ENCODE results near the gene MTRFR.

The MTRFR gene

GRCh38 chr12:123264642-123265041 is 31.4 kb downstream of the MTRFR start:
- 52% methylated on average over 6 of the region's 7 CpGs for WGBS (ENCODE audit: insufficient coverage)
- Histone ChIP-seq H3K36me3 (ENCODE audit: control insufficient read depth in 4 of 4, insufficient read depth in 4 of 4, low read length in 3 of 4) (peaks cover 24 to 63% (median 43%) of the 10 kb centered on the region in 4 experiments), H3K27me3 (replicated peaks in 2 of 5; ENCODE audit: control insufficient read depth in 4 of 5, insufficient read depth in 5 of 5, low read length in 4 of 5) (no peaks in the 10 kb centered on the region), H3K9me3 (ENCODE audit: control extremely low read depth in 1 of 5, control insufficient read depth in 4 of 5, insufficient read depth in 2 of 5, low read depth in 1 of 5, low read length in 4 of 5) (no peaks in the 10 kb centered on the region), H3K4me1 (ENCODE audit: control extremely low read depth in 1 of 4, control insufficient read depth in 4 of 4, insufficient read depth in 4 of 4, low read length in 3 of 4) (peaks cover 2 to 41% (median 30%) of the 10 kb centered on the region in 4 experiments), H3K4me3 (ENCODE audit: control insufficient read depth in 1 of 7, extremely low read depth in 1 of 7, insufficient read depth in 4 of 7, low read depth in 2 of 7, low read length in 6 of 7) (no peak overlapping the region), H3K27ac (ENCODE audit: insufficient read depth in 1 of 2, low read depth in 1 of 2, low read length in 2 of 2, poor library complexity in 1 of 2, severe bottlenecking in 2 of 2) (no peak overlapping the region)
- peak in 2 of 3 donors; percentile 58 to 61 for DNase-seq
- ChIA-PET POLR2A (no interaction called here), CTCF (interaction anchor here (0.6 to 3.3 kb wide), 9 partner anchors 8 to 353 kb away, joined by 3 to 22 read pairs (median 4); no protein-coding TSS in a partner anchor)

DNA sequence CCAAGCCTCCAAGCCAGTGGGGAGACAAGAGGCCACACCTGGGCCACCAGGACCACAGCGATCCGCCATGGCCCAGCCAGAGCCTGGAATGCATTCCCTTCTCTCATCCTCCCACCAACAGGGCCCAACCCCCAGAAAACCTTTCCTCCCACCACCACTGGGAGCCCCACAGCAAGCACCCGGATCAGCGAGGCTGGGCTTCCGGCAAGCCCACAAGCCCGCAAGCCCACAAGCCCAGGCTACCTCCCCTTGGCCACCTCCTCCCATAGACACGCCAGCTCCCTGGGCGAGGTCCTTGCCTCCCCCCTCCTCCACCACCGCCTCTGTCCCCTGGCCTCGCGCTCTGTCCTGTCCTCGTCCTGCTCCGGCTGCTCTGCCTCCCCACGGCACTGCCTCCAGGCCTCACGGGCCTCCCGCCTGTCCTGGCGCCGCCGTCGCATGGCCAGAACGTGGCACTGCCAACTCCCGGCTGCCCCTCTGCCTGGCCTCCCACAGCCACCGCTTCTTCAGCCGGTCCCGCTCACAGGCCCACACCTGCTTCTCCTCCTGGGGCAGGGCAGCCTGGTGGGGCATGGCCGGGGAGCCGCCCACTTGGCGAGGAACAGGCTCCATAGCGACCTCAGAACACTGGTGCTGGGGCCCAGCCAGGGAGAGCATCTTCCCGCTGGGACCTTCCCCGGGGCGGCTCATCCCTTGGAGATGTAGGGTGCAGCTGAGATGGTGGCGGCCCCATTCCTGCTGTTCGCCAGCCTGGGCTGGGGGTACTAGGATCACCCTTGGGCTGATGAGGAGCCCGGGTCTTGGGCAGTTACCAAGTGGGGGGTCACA is 32.8 kb downstream of the MTRFR start:
- H3K4me3 ChIP-seq (ENCODE audit: control insufficient read depth in 1 of 7, extremely low read depth in 1 of 7, insufficient read depth in 4 of 7, low read depth in 2 of 7, low read length in 6 of 7), result no peak overlapping the region
- no peaks in the 10 kb centered on the region for H3K27me3 ChIP-seq (replicated peaks in 2 of 5; ENCODE audit: control insufficient read depth in 4 of 5, insufficient read depth in 5 of 5, low read length in 4 of 5)
- POLR2A ChIA-PET, result no interaction called here
- peaks cover 16 to 50% (median 32%) of the 10 kb centered on the region in 4 experiments for H3K36me3 ChIP-seq (ENCODE audit: control insufficient read depth in 4 of 4, insufficient read depth in 4 of 4, low read length in 3 of 4)
- peaks cover 2 to 50% (median 42%) of the 10 kb centered on the region in 4 experiments for H3K4me1 ChIP-seq (ENCODE audit: control extremely low read depth in 1 of 4, control insufficient read depth in 4 of 4, insufficient read depth in 4 of 4, low read length in 3 of 4)
- 93% methylated on average over 32 of the region's 35 CpGs for whole genome bisulfite sequencing (ENCODE audit: insufficient coverage)
- CTCF ChIA-PET, result interaction anchor here (0.6 to 3.3 kb wide), 7 partner anchors 10 to 352 kb away, joined by 4 to 22 read pairs (median 7); no protein-coding TSS in a partner anchor
- no peaks in the 10 kb centered on the region for H3K9me3 ChIP-seq (ENCODE audit: control extremely low read depth in 1 of 5, control insufficient read depth in 4 of 5, insufficient read depth in 2 of 5, low read depth in 1 of 5, low read length in 4 of 5)
- H3K27ac ChIP-seq (ENCODE audit: insufficient read depth in 1 of 2, low read depth in 1 of 2, low read length in 2 of 2, poor library complexity in 1 of 2, severe bottlenecking in 2 of 2), result no peak overlapping the region
- peak in 2 of 3 donors; percentile 10 to 21 for DNase-seq

GRCh38 chr12:123266679-123267277 is 33.5 kb downstream of the MTRFR start:
- Histone ChIP-seq H3K27me3 (replicated peaks in 2 of 5; ENCODE audit: control insufficient read depth in 4 of 5, insufficient read depth in 5 of 5, low read length in 4 of 5) (no peaks in the 10 kb centered on the region), H3K36me3 (ENCODE audit: control insufficient read depth in 4 of 4, insufficient read depth in 4 of 4, low read length in 3 of 4) (peaks cover 12 to 44% (median 26%) of the 10 kb centered on the region in 4 experiments), H3K4me3 (ENCODE audit: control insufficient read depth in 1 of 7, extremely low read depth in 1 of 7, insufficient read depth in 4 of 7, low read depth in 2 of 7, low read length in 6 of 7) (no peak overlapping the region), H3K9me3 (ENCODE audit: control extremely low read depth in 1 of 5, control insufficient read depth in 4 of 5, insufficient read depth in 2 of 5, low read depth in 1 of 5, low read length in 4 of 5) (no peaks in the 10 kb centered on the region), H3K4me1 (ENCODE audit: control extremely low read depth in 1 of 4, control insufficient read depth in 4 of 4, insufficient read depth in 4 of 4, low read length in 3 of 4) (peaks cover 2 to 50% (median 42%) of the 10 kb centered on the region in 4 experiments), H3K27ac (ENCODE audit: insufficient read depth in 1 of 2, low read depth in 1 of 2, low read length in 2 of 2, poor library complexity in 1 of 2, severe bottlenecking in 2 of 2) (peak overlapping the region; percentile 72 to 86)
- no peak for DNase-seq
- WGBS (ENCODE audit: insufficient coverage), result 98% methylated on average over 16 of the region's 19 CpGs
- CTCF ChIA-PET, result interaction anchor here (0.6 to 2.1 kb wide), 5 partner anchors 16 to 331 kb away, joined by 3 to 11 read pairs (median 4); no protein-coding TSS in a partner anchor
- POLR2A ChIA-PET, result no interaction called here

DNA sequence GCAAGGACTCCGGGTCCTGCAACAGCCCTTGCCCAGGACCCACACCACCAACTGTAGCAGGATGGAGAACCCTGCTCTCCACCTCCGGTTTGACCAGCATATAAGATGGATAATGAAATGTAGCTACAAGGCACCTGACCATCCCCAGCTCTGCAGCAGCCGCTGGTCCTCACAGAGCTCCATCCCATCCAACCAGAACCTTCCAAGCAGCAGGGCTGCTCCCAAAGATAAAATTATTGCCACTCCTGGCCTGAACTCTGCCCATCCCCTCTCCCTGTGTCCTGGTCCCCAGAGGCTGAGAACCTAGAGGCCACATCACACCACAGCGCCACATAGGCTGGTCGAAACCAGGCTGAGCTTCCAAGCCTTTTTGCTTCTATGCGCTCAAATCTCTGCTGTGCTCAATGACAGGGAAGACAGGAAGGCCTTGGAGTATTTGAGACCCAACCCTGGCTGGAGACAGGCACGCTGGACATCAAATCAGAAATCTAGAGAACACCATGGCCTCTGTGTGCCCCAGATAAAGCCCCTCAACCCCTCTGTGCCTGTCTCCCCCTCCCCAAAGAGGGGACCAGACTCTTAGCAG is 34.2 kb downstream of the MTRFR start:
- peaks cover 6 to 38% (median 23%) of the 10 kb centered on the region in 4 experiments for H3K36me3 ChIP-seq (ENCODE audit: control insufficient read depth in 4 of 4, insufficient read depth in 4 of 4, low read length in 3 of 4)
- no peaks in the 10 kb centered on the region for H3K9me3 ChIP-seq (ENCODE audit: control extremely low read depth in 1 of 5, control insufficient read depth in 4 of 5, insufficient read depth in 2 of 5, low read depth in 1 of 5, low read length in 4 of 5)
- H3K4me3 ChIP-seq (ENCODE audit: control insufficient read depth in 1 of 7, extremely low read depth in 1 of 7, insufficient read depth in 4 of 7, low read depth in 2 of 7, low read length in 6 of 7), result peak overlapping the region in 5 of 7 experiments; percentile 42 to 77 (median 60)
- WGBS (ENCODE audit: insufficient coverage), result 88% methylated on average over 6 of the region's 7 CpGs
- no peaks in the 10 kb centered on the region for H3K27me3 ChIP-seq (replicated peaks in 2 of 5; ENCODE audit: control insufficient read depth in 4 of 5, insufficient read depth in 5 of 5, low read length in 4 of 5)
- peak overlapping the region; percentile 72 to 86 for H3K27ac ChIP-seq (ENCODE audit: insufficient read depth in 1 of 2, low read depth in 1 of 2, low read length in 2 of 2, poor library complexity in 1 of 2, severe bottlenecking in 2 of 2)
- ChIA-PET CTCF (interaction anchor here (0.8 to 2.1 kb wide), 8 partner anchors 8 to 335 kb away, joined by 3 to 11 read pairs (median 4); partner anchors contain the start of gene DDX55), POLR2A (interaction anchor here (0.6 to 2.8 kb wide), 4 partner anchors 15 to 545 kb away, joined by 3 to 17 read pairs (median 4); partner anchors contain the start of genes MPHOSPH9 and MTRFR)
- peaks cover 2 to 54% (median 46%) of the 10 kb centered on the region in 4 experiments for H3K4me1 ChIP-seq (ENCODE audit: control extremely low read depth in 1 of 4, control insufficient read depth in 4 of 4, insufficient read depth in 4 of 4, low read length in 3 of 4)
- no peak for DNase-seq

DNA sequence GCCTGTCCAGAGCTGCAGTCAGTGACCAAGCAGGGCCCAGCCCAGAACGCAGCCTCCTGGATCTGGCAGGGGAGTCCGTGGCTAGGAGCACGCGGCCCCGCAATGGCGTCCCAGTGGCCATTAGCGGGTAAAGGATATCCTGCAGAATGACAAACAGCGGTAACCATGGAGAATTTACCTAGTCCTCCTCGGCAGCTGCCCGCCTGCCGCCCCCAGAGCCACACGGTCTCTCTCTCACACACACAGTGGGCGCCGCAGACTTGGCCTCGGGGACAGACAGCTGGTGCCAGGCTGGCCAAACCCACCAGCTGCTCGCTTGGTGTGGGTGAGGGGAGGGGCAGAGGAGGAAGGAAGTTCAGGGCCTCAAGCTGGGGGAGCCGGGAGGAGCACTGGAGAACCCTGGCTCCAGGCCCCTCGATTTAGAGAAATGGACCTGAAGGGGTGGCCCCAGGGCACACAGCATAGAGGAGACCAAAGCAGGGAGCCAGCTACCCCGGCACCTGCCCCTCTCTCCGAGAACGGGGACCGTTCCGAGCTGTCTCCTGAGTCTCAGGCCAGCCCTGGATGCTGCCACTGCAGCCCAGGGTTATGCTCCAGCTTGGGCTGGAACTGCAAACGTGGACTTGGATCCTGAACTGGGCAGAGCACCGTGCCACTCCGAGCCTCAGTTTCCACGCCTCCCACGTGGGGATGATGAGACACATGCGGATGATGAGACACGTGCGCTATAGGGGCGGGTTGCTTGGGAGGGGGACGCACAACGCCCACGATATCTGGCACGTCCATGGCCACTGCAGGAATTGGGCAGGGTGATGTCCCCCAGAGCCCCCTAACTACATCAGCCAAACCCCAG is 35.0 kb downstream of the MTRFR start:
- H3K36me3 ChIP-seq (ENCODE audit: control insufficient read depth in 4 of 4, insufficient read depth in 4 of 4, low read length in 3 of 4), result peaks cover 4 to 33% (median 18%) of the 10 kb centered on the region in 4 experiments
- ChIA-PET POLR2A (interaction anchor here (0.6 to 2.8 kb wide), 5 partner anchors 14 to 546 kb away, joined by 3 to 17 read pairs (median 4); partner anchors contain the start of genes DDX55, MPHOSPH9 and MTRFR), CTCF (interaction anchor here (0.7 to 2.1 kb wide), 11 partner anchors 9 to 438 kb away, joined by 3 to 11 read pairs (median 4); partner anchors contain the start of gene DDX55)
- no peaks in the 10 kb centered on the region for H3K27me3 ChIP-seq (replicated peaks in 2 of 5; ENCODE audit: control insufficient read depth in 4 of 5, insufficient read depth in 5 of 5, low read length in 4 of 5)
- peak; percentile 78 to 98 (median 96) for DNase-seq
- H3K4me3 ChIP-seq (ENCODE audit: control insufficient read depth in 1 of 7, extremely low read depth in 1 of 7, insufficient read depth in 4 of 7, low read depth in 2 of 7, low read length in 6 of 7), result peak overlapping the region in 6 of 7 experiments; percentile 13 to 91 (median 66)
- WGBS (ENCODE audit: insufficient coverage), result 4% methylated on average over 20 of the region's 36 CpGs
- H3K4me1 ChIP-seq (ENCODE audit: control extremely low read depth in 1 of 4, control insufficient read depth in 4 of 4, insufficient read depth in 4 of 4, low read length in 3 of 4), result peaks cover 2 to 57% (median 50%) of the 10 kb centered on the region in 4 experiments
- peak overlapping the region; percentile 72 to 86 for H3K27ac ChIP-seq (ENCODE audit: insufficient read depth in 1 of 2, low read depth in 1 of 2, low read length in 2 of 2, poor library complexity in 1 of 2, severe bottlenecking in 2 of 2)
- H3K9me3 ChIP-seq (ENCODE audit: control extremely low read depth in 1 of 5, control insufficient read depth in 4 of 5, insufficient read depth in 2 of 5, low read depth in 1 of 5, low read length in 4 of 5), result no peaks in the 10 kb centered on the region

GRCh38 chr12:123268850-123269249 is 35.6 kb downstream of the MTRFR start:
- ChIA-PET CTCF (interaction anchor here (1.1 to 2.0 kb wide), 4 partner anchors 22 to 439 kb away, joined by 3 to 11 read pairs (median 6); no protein-coding TSS in a partner anchor), POLR2A (interaction anchor here (0.6 to 2.8 kb wide), 3 partner anchors 23 to 333 kb away, joined by 4 to 17 read pairs (median 6); partner anchors contain the start of genes DDX55, MPHOSPH9 and MTRFR)
- Histone ChIP-seq H3K27me3 (replicated peaks in 2 of 5; ENCODE audit: control insufficient read depth in 4 of 5, insufficient read depth in 5 of 5, low read length in 4 of 5) (no peaks in the 10 kb centered on the region), H3K4me3 (ENCODE audit: control insufficient read depth in 1 of 7, extremely low read depth in 1 of 7, insufficient read depth in 4 of 7, low read depth in 2 of 7, low read length in 6 of 7) (peak overlapping the region in 5 of 7 experiments; percentile 42 to 91 (median 74)), H3K4me1 (ENCODE audit: control extremely low read depth in 1 of 4, control insufficient read depth in 4 of 4, insufficient read depth in 4 of 4, low read length in 3 of 4) (peaks cover 2 to 57% (median 50%) of the 10 kb centered on the region in 4 experiments), H3K27ac (ENCODE audit: insufficient read depth in 1 of 2, low read depth in 1 of 2, low read length in 2 of 2, poor library complexity in 1 of 2, severe bottlenecking in 2 of 2) (peak overlapping the region; percentile 72 to 86), H3K9me3 (ENCODE audit: control extremely low read depth in 1 of 5, control insufficient read depth in 4 of 5, insufficient read depth in 2 of 5, low read depth in 1 of 5, low read length in 4 of 5) (no peaks in the 10 kb centered on the region), H3K36me3 (ENCODE audit: control insufficient read depth in 4 of 4, insufficient read depth in 4 of 4, low read length in 3 of 4) (peaks cover 0 to 28% (median 15%) of the 10 kb centered on the region in 4 experiments)
- DNase-seq, result no peak
- WGBS (ENCODE audit: insufficient coverage), result 25% methylated on average over 5 of the region's 13 CpGs

All from common myeloid progenitor, CD34-positive (primary cell).